ENCODE data around the gene RPP14. TPM values are rescaled to one million over a fixed set of nuclear protein-coding genes. Genes with fewer than 3 reads are reported as not detected.
A peak's percentile ranks its signal among the peaks of the same experiment; 100 is the strongest.

RPP14 gene
- total and polyA plus RNA-seq, 2 donors (not counting 3 experiments of a cell fraction or from before 2014, with no cell fraction given): 11.9 to 18.1 TPM

GRCh38 chr3:58299839-58300516 is 6.1 kb upstream of the RPP14 start:
- H3K9ac ChIP-seq (replicated peaks; ENCODE audit: extremely low read depth, insufficient read depth, low read length): no peak overlapping the region
- H3K27ac ChIP-seq (ENCODE audit: insufficient read depth, low read depth, low read length): no peak overlapping the region
- H4K20me1 ChIP-seq (replicated peaks; ENCODE audit: control insufficient read depth, extremely low read depth, insufficient read depth, low read length): no peaks in the 10 kb centered on the region
- H3K79me2 ChIP-seq (ENCODE audit: control insufficient read depth, insufficient read depth, low read length): no peaks in the 10 kb centered on the region
- no peak overlapping the region for H3K4me2 ChIP-seq (ENCODE audit: insufficient read depth, low read length)
- H3K4me3 ChIP-seq (replicated peaks in 1 of 3; ENCODE audit: insufficient read depth in 1 of 3, low read depth in 1 of 3, low read length in 3 of 3): no peak overlapping the region
- DNase-seq (ENCODE audit: low read depth, low spot score) (peak; percentile 70), FAIRE-seq (peak; percentile 38)
- H3K27me3 ChIP-seq (ENCODE audit: control insufficient read depth in 2 of 2, insufficient read depth in 2 of 2, low read length in 2 of 2): peaks cover 17 to 18% of the 10 kb centered on the region in 2 experiments
- no TSS peak for BruUV-seq (replicated peaks)
- intact Hi-C loops (cut with micrococcal nuclease) (loop anchor here (1.0 to 2.0 kb wide), 4 partner anchors 63 to 291 kb away; partner anchors contain the start of genes ABHD6 and FLNB), dilution Hi-C loops (cut with MboI; ENCODE audit: extremely low pct_ligation_motif_present, low sequenced_read_pairs) (loop anchor here (10.0 kb wide), 1 partner anchor 105 kb away; no protein-coding TSS in a partner anchor)
- no peaks in the 10 kb centered on the region for H3K9me3 ChIP-seq (replicated peaks; ENCODE audit: control insufficient read depth, insufficient read depth, low read length)
- CTCF ChIA-PET: interaction anchor here (0.6 to 10.0 kb wide), 24 partner anchors 11 to 438 kb away, joined by 3 to 369 read pairs (median 4); partner anchors contain the start of genes ABHD6 and DNASE1L3
- H3K36me3 ChIP-seq (ENCODE audit: control insufficient read depth in 2 of 2, extremely low read depth in 1 of 2, insufficient read depth in 2 of 2, low read length in 2 of 2): no peaks in the 10 kb centered on the region
- no peaks in the 10 kb centered on the region for H3K9me1 ChIP-seq (replicated peaks; ENCODE audit: control insufficient read depth, extremely low read depth, insufficient read depth, low read length)
- no peak for TF ChIP-seq POLR2AphosphoS5 (IDR thresholded peaks at IDR 0.05; ENCODE audit: insufficient read depth, low read depth, low read length)
- TF ChIP-seq, protein P1, sequence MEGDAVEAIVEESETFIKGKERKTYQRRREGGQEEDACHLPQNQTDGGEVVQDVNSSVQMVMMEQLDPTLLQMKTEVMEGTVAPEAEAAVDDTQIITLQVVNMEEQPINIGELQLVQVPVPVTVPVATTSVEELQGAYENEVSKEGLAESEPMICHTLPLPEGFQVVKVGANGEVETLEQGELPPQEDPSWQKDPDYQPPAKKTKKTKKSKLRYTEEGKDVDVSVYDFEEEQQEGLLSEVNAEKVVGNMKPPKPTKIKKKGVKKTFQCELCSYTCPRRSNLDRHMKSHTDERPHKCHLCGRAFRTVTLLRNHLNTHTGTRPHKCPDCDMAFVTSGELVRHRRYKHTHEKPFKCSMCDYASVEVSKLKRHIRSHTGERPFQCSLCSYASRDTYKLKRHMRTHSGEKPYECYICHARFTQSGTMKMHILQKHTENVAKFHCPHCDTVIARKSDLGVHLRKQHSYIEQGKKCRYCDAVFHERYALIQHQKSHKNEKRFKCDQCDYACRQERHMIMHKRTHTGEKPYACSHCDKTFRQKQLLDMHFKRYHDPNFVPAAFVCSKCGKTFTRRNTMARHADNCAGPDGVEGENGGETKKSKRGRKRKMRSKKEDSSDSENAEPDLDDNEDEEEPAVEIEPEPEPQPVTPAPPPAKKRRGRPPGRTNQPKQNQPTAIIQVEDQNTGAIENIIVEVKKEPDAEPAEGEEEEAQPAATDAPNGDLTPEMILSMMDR (IDR thresholded peaks at IDR 0.05; ENCODE audit: extremely low read depth in 1 of 2, insufficient read depth in 1 of 2, low read depth in 1 of 2, low read length in 2 of 2): peak; percentile 33 to 37
- H2AFZ ChIP-seq (ENCODE audit: low read depth, low read length): no peak overlapping the region
- POLR2A ChIA-PET: no interaction called here
- H3K4me1 ChIP-seq (ENCODE audit: control insufficient read depth, extremely low read depth, insufficient read depth, low read length): no peaks in the 10 kb centered on the region

All from endothelial cell of umbilical vein (primary cell).